GM18498 (cell line): Measurements from ENCODE around the gene IP6K1.
"Not testable (repeated sequence)": the region's sequence is repeated elsewhere in the genome, so short reads cannot be mapped to it uniquely, and the experiment has no call there.

Source experiments
- ATAC-seq: cut with Tn5 transposase; IDR thresholded peaks from one replicate; pipeline ENCODE4 v1.9.1; 2021; ENCODE audit warnings: mild to moderate bottlenecking, moderate library complexity; ENCODE audit not compliant: unreplicated experiment

Gene IP6K1

GRCh38 chr3:49794431-49794830 lies 8.1 kb upstream of the IP6K1 start:
- no peak for ATAC-seq

- no peak for ATAC-seq
Measured at GRCh38 chr3:49793486-49794085, 7.2 kb upstream of the IP6K1 start.

GRCh38 chr3:49792371-49793150 lies 6.2 kb upstream of the IP6K1 start:
- ATAC-seq: no peak

- no peak for ATAC-seq
Measured at GRCh38 chr3:49791571-49791970, 5.2 kb upstream of the IP6K1 start.

GRCh38 chr3:49790626-49791411 lies 4.5 kb upstream of the IP6K1 start:
- no peak for ATAC-seq

- no peak for ATAC-seq
Measured at GRCh38 chr3:49788056-49788455, 1.7 kb upstream of the IP6K1 start.

GRCh38 chr3:49787536-49787935 lies 1.2 kb upstream of the IP6K1 start:
- no peak for ATAC-seq

- ATAC-seq: no peak
Measured at GRCh38 chr3:49787182-49787464, 781 bp upstream of the IP6K1 start.

- peak; percentile 56 for ATAC-seq
Measured at GRCh38 chr3:49785565-49786356, 581 bp downstream of the IP6K1 start.

- ATAC-seq: not testable (repeated sequence)
Measured at GRCh38 chr3:49782277-49782676, 4.1 kb downstream of the IP6K1 start.

- ATAC-seq: no peak
Measured at GRCh38 chr3:49781415-49782199, 4.7 kb downstream of the IP6K1 start.

- not testable (repeated sequence) for ATAC-seq
Measured at GRCh38 chr3:49780975-49781365, 5.4 kb downstream of the IP6K1 start.

- no peak for ATAC-seq
Measured at GRCh38 chr3:49780080-49780974, 6.0 kb downstream of the IP6K1 start.

GRCh38 chr3:49779358-49780079 lies 6.8 kb downstream of the IP6K1 start:
- ATAC-seq: no peak

- not testable (repeated sequence) for ATAC-seq
Measured at GRCh38 chr3:49776101-49776500, 10.2 kb downstream of the IP6K1 start.

- ATAC-seq: no peak
Measured at GRCh38 chr3:49775538-49775937, 10.8 kb downstream of the IP6K1 start.

- ATAC-seq: no peak
Measured at GRCh38 chr3:49772703-49773102, 13.6 kb downstream of the IP6K1 start.

- no peak for ATAC-seq
Measured at GRCh38 chr3:49771340-49771938, 14.9 kb downstream of the IP6K1 start.
